AG04449 (cell line): Measurements from ENCODE around the gene KCTD1.

Experiments used
- CTCF ChIA-PET: fragments of 350-600 bp; formaldehyde crosslinking; extraction: SDS; loops from one replicate; lab custom pipeline; 2021; ENCODE audit warnings: antibody characterized with exemption; lab: Yijun Ruan, JAX
- POLR2A ChIA-PET: fragments of 400-600, 350-600 bp; formaldehyde crosslinking; extraction: SDS; loops from one replicate; lab custom pipeline; 2020; ENCODE audit warnings: antibody characterized with exemption, inconsistent platforms; lab: Yijun Ruan, JAX
- DNase-seq: peaks from one replicate; pipeline ENCODE4 v3.0.0-alpha.2; 2010; ENCODE audit warnings: low read depth, low spot score
- H3K4me3 ChIP-seq: 2 replicates; pipeline ENCODE4 v1.5.1; 2011; ENCODE audit warnings: low read depth, mild to moderate bottlenecking, control low read depth, low read length
- TF ChIP-seq, protein P1 (sequence below): IDR thresholded peaks from one replicate; pipeline ENCODE4 v1.5.1; 2011; ENCODE audit warnings: mild to moderate bottlenecking, moderate library complexity, low read length, control low read depth, inconsistent platforms; ENCODE audit not compliant: insufficient read depth; ENCODE audit errors: missing control alignments

The KCTD1 gene

DNA sequence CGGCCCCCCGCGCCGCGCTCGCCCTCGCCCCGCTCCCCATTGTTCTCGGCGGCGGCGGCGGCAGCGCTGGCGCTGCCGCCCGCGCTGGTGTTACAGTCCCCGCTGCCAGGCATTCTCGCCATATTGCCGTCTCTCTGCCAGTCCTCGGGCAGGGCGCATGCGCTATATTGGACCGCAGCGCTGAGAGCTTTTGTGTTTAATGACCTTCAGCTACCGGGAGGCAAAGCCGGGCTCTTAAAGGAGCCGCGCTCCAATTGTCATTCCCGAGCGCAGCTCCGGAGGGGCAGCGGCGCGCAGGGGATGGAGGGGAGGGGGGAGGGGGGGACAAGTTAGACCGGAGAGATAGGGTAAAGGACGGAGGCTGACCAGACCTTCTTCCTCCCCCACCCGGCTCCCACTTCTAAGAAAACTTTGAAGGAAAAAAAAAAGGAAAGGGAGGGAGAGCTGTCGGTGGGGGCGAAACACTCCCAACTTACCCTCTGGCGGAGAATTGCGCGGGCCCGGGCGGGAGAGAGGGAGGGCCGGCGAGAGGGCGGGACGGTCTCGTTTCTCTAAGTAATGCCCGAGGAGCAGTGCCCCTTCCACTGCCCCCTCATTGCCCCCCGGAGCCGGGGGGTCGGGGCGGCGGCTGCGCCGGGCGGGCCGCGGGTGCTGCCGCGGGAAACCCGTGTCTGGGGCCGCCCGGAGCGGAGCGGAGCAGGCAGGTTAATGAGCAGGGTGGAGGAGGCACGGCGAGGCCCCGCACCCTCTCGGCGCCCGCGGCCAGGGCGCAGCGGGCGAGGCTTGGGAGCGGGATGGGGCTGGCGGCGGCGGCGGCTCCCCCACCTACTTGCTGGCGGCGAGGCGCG lies at the start of gene KCTD1:
Gene KCTD1, minus strand, starts transcription at position 139 of the 848 bp plus-strand sequence. Its CDS starts 17 bp downstream, at position 122.
- CTCF ChIA-PET: interaction anchor here (0.7 to 4.2 kb wide), 20 partner anchors 7 to 165 kb away, joined by 3 to 40 read pairs (median 5); no protein-coding TSS in a partner anchor

DNA sequence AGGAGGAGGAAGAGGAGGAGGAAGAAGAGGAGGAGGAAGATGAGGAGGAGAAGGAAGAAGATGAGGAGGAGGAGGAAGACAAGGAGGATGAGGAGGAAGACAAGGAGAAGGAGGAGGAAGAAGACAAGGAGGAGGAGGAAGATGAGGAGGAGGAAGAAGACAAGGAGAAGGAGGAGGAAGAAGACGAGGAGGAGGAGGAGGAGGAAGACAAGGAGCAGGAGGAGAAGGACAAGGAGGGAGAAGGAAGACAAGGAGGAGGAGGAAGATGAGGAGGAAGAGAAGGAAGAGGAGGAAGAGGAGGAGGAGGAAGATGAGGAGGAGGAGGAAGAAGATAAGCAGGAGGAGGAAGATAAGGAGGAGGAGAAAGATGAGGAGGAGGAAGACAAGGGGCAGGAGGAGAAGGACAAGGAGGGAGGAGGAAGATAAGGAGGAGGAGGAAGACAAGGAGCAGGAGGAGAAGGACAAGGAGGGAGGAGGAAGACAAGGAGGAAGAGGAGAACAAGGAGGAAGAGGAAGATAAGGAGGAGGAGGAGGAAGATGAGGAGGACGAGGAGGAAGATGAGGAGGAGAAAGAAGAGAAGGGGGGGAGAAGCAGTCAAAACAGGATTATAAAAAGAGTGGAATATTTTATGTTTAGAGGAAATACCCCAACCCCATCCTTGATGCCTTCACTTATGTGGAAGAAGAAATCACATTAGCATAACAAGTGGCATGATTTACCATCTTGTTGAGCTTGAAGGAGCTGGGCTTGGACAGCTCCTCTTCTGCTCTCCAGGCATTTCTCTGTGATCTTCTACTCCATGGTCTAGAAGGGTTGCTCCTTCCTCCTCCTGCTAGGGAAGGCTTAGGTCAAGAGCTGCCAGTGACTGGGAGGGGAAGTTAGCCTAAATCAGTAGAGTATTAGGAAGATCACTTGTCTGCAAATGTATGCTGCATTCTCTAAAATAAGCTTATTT lies 45.3 kb upstream of the KCTD1 start:
- ChIA-PET CTCF (interaction anchor here (0.8 kb wide), 1 partner anchor 42 kb away, joined by 4 read pairs; no protein-coding TSS in a partner anchor), POLR2A (no interaction called here)
- H3K4me3 ChIP-seq: no peak overlapping the region
- DNase-seq: no peak
- TF ChIP-seq, protein P1, sequence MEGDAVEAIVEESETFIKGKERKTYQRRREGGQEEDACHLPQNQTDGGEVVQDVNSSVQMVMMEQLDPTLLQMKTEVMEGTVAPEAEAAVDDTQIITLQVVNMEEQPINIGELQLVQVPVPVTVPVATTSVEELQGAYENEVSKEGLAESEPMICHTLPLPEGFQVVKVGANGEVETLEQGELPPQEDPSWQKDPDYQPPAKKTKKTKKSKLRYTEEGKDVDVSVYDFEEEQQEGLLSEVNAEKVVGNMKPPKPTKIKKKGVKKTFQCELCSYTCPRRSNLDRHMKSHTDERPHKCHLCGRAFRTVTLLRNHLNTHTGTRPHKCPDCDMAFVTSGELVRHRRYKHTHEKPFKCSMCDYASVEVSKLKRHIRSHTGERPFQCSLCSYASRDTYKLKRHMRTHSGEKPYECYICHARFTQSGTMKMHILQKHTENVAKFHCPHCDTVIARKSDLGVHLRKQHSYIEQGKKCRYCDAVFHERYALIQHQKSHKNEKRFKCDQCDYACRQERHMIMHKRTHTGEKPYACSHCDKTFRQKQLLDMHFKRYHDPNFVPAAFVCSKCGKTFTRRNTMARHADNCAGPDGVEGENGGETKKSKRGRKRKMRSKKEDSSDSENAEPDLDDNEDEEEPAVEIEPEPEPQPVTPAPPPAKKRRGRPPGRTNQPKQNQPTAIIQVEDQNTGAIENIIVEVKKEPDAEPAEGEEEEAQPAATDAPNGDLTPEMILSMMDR: no peak

More for the DNA sequence above, at the start of gene KCTD1:
- POLR2A ChIA-PET: interaction anchor here (0.5 to 0.9 kb wide), 4 partner anchors 9 to 163 kb away, joined by 3 to 4 read pairs (median 4); no protein-coding TSS in a partner anchor
- peak; percentile 44 for DNase-seq
- TF ChIP-seq, protein P1: no peak
- H3K4me3 ChIP-seq: peak within 1 kb of the TSS; percentile 78

DNA sequence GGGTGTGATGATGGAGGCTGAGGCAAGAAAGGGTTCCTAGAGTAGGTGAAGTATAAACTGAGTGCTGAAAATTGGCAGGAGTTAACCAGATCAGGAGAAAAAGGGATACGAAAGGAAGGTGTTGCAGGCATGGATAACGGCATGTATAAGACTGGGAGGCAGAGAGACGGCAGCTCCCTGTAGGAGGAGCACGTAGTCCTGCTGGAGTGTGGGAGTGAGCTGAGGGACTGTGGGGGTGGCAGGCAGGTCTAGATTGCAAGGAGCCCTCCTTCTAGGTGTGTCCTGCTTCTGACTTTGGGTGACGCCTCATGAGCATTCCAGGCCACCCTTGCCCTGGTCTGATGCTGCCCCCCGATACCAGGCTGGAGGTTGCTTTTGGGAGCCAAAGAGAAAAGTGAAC lies 36.4 kb upstream of the KCTD1 start:
- no peak for DNase-seq
- CTCF ChIA-PET: no interaction called here
- TF ChIP-seq, protein P1: no peak
- POLR2A ChIA-PET: no interaction called here
- H3K4me3 ChIP-seq: no peak overlapping the region

DNA sequence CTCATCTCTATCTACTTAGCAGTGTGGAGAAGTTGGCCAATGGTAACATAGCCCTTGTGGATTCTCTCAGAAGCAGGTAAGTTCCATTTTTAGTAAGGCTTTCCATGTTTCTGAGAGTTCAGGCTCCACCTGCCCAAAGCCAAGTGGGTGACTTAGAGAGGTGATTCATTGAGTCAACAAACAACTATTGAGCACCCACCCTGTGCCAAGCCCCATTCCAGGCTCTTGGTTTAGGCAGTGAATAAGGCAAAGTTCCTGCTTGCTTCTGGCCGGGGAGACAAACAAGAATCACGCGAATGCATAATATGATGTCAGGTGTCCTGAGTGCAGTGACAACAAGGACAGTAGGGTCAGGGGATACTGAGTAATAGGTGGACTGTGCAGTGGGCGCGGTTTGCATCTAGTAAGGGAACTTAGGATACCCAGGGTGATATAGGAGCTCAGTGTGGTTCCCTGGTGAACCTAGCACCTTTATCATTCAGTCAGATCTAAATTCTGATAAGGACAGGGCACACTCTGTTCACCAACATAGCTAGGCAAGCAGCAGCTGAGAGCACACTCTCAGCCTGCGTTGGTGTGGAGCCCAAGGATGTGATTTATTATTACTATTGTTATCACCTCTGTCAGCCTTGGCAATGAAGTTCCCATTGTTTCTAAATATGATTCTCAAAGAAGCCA lies 31.7 kb upstream of the KCTD1 start:
- ChIA-PET POLR2A (no interaction called here), CTCF (interaction anchor here (1.5 kb wide), 1 partner anchor 11 kb away, joined by 4 read pairs; no protein-coding TSS in a partner anchor)
- TF ChIP-seq, protein P1: no peak
- no peak overlapping the region for H3K4me3 ChIP-seq
- no peak for DNase-seq

DNA sequence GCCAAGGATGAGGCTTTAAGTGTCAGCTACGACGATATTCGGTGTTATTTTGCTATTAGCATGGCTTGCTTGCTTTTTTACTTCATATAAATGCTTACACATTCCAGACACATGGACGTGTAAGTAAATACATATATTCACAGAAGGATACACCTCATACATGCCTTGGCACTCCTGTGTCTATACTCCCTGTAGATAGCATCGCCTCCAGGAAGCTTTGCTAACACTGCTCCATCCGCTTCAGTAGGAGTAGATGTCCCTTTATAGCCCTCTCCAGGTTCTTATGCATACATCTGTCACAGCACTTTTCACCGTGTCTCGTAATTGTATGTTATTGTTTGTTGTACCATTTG lies 27.5 kb upstream of the KCTD1 start:
- TF ChIP-seq, protein P1: no peak
- ChIA-PET POLR2A (no interaction called here), CTCF (interaction anchor here (0.9 to 1.7 kb wide), 2 partner anchors 28 to 192 kb away, joined by 3 to 8 read pairs; partner anchors contain the start of gene KCTD1)
- H3K4me3 ChIP-seq: no peak overlapping the region
- DNase-seq: no peak
